C4-2B (cell line): Measurements from ENCODE around the gene RFX7.

Experiments used
- ZFX ChIP-seq: fragments of 450-650 bp; IDR thresholded peaks from 2 replicates; pipeline ENCODE4 v1.6.1; 2017
- TF ChIP-seq, protein P1 (sequence below): fragments of 450-650 bp; conservative IDR thresholded peaks from 2 replicates; pipeline ENCODE4 v1.5.1; 2017; ENCODE audit warnings: mild to moderate bottlenecking

DNA sequence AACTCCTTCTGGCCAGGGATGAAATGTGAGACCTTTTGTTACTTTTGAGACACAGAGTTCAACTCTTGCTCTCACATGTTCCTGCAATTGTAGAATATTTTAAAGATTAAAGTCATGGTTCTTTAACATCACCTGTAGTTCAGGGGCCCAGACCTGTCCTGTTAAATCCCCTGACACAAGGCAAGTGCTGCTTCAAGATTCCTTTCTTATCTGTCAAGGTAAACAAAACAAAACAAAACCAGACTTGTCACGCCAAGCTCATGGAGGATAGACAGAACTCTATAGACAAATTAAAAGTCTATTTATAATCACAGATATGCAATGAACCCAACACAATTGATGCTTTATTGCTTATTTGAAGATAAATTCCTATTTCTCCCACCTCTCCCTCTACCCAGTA, 201.6 kb downstream of the RFX7 start:
- TF ChIP-seq, protein P1, sequence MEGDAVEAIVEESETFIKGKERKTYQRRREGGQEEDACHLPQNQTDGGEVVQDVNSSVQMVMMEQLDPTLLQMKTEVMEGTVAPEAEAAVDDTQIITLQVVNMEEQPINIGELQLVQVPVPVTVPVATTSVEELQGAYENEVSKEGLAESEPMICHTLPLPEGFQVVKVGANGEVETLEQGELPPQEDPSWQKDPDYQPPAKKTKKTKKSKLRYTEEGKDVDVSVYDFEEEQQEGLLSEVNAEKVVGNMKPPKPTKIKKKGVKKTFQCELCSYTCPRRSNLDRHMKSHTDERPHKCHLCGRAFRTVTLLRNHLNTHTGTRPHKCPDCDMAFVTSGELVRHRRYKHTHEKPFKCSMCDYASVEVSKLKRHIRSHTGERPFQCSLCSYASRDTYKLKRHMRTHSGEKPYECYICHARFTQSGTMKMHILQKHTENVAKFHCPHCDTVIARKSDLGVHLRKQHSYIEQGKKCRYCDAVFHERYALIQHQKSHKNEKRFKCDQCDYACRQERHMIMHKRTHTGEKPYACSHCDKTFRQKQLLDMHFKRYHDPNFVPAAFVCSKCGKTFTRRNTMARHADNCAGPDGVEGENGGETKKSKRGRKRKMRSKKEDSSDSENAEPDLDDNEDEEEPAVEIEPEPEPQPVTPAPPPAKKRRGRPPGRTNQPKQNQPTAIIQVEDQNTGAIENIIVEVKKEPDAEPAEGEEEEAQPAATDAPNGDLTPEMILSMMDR, result no peak
- TF ChIP-seq ZFX, result no peak
